GM20431 (cell line): ENCODE results near the gene TNFRSF21.
"Not testable (repeated sequence)": the region's sequence is repeated elsewhere in the genome, so short reads cannot be mapped to it uniquely, and the experiment has no call there.

ENCODE experiments used
- in situ Hi-C: fragments of 300-500 bp; cut with MseI, MboI; formaldehyde crosslinking; loops from one replicate; pipeline ENCODE4 v1.15.0; 2020; ENCODE audit warnings: low sequenced_read_pairs; ENCODE audit not compliant: unreplicated experiment

TNFRSF21 gene

DNA sequence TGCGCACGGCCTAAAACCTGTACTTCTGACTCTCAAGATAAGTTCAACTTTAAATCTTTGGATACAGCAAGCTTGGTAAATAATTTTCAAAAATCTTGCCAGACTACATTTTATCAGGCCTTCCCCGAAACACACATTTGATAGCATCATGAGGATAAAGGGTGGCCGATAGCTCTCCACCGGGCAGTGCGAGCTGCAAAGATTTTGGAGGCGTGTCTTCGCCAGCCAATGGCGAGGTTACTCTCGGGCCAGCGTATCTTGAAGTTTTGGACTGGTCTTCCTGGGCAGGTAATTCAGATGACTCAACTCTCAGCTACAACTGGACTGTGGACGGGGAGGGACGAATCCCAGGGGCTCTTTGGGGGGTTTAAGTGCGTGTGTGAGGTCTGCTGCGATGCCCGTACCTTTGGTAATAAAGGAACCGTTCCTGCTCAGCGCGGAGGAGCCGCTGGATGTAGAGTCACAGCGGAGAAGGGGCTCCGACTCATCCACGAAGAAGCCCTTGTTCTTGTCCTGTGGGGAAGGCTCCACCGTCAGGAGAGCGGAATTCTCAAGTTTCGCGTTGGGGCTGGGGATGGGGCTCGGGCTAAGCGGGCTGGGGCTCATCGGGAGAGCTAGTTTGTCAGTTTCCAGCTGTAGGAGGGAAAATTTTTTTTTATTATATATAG, 75.3 kb downstream of the TNFRSF21 start:
- in situ Hi-C loops, result no loop called here

DNA sequence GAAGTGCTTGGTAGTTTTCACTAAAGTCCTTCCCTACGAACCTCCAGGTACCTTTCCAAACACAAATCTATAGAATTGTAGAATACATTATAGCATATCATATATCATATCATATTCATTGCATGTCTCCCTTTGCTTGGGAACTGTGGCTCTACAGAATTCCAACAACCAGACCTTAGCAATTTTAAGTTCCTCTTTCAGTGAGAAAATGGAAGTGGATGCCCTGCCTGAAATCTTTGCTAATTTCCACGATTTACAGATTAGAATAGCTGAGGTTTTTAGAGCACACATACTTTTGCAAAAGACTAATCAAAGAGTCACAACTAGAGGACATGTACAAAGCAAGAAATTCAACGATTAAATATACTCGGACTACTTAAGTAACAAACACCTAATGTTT, 78.6 kb downstream of the TNFRSF21 start:
- in situ Hi-C loops, result no loop called here

GRCh38 chr6:47230579-47230978, 79.1 kb downstream of the TNFRSF21 start:
- in situ Hi-C loops, result no loop called here

- in situ Hi-C loops, result no loop called here
Measured at GRCh38 chr6:47229255-47229654, 80.5 kb downstream of the TNFRSF21 start.

GRCh38 chr6:47228093-47228492, 81.6 kb downstream of the TNFRSF21 start:
- in situ Hi-C loops, result not testable (repeated sequence)

GRCh38 chr6:47223251-47223650, 86.5 kb downstream of the TNFRSF21 start:
- in situ Hi-C loops, result not testable (repeated sequence)

GRCh38 chr6:47221565-47221964, 88.1 kb downstream of the TNFRSF21 start:
- in situ Hi-C loops, result no loop called here

GRCh38 chr6:47209632-47210031, 100.1 kb downstream of the TNFRSF21 start:
- in situ Hi-C loops, result no loop called here

DNA sequence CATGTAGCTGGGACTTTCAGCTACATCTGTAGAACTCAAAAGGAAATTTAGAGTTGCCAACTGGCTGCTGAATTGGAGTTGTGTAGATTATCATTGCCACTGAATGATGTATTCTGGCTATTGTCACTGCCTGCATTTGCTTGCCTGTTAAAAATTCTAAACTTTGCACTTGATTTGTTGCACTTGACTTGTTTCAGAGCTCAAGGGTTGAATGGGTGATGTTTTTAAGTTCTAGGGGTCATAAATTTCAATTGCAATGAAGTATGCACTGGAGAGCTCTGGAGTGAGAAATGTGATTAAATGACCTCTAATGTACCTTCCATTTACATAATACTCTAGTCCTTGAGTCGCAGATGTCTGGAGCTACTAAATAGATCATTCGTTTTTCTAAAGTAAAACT, 102.4 kb downstream of the TNFRSF21 start:
- in situ Hi-C loops, result no loop called here

DNA sequence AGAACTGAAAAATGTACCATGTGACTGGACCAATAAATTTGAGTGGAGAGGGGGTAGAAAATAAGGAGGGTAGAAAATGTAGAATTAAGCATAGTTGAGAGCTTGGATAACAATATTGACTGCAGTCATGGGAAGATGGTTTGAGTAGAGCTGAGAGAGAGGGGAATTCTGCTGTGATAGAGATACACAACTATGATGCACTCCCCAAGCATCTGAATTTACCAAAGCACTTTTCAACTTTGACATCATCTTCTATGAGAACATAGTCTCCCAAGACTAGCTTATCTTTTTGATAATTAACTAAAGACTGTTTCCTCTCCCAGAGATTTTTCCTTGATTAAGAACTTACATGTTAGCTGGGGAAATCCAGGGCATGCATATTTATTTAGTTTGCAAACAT, 103.1 kb downstream of the TNFRSF21 start:
- in situ Hi-C loops, result no loop called here

DNA sequence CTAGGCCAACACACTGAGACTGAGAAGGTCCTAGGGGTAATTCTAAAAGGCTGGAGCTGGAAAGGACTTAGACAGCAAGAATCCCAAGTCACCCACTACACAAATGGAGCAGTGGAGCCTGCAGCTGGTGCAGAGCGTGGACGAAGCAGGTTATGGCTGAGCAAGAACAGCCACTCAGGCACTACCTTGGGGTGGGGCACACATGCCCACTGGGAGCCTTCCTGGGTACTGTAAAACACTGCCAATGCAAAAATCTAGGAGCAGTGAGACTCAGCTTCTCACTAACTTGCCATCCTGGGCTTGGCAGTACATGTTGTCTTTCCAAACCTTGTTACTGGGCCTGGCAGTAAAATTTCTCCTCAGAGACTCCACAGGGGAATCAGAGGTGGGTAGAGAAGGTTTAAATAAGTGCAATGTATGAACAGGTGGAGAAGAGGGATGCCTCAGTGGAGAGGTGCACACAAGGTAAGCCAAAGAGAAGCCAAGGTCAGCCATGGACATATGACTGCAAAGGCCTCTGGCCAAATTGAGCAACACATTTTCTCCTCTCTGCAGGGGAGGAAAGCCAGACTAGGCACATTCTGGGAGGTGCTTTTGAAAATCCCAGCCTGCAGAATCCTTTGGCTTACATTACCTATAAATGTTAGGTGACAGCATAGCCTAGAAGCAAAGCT, 105.6 kb downstream of the TNFRSF21 start:
- in situ Hi-C loops, result no loop called here

DNA sequence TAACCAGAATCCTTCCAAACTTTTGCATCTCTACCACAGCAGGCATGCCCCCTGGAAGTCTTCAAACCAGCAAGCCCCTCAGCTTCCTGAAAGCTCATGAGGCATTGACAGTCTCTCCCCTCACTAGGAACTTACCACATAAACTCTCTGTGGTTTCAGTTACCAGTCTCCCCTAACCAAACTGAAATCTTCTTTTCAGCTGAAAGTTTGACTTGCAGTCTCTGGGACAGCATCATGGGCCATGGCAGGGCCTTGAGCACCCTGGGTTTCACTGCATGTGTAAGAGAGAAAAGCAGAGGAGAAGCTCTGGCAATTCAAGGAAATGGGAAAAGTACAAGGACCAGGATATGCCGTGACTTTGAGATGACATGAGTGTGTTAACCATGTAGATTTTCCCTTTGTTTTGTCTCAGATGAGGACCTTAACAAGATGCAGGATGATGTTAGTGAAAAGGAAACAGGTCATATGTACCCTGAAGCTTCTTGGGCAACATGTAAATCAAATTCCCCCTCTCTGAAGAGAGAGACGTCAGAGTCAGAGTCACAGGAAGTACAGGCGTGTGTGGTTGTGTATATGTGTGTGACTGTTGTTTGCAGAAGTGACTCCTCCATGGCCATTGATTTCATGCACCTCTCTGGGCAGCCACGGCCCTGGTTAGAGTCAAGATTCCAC, 106.3 kb downstream of the TNFRSF21 start:
- in situ Hi-C loops, result no loop called here

DNA sequence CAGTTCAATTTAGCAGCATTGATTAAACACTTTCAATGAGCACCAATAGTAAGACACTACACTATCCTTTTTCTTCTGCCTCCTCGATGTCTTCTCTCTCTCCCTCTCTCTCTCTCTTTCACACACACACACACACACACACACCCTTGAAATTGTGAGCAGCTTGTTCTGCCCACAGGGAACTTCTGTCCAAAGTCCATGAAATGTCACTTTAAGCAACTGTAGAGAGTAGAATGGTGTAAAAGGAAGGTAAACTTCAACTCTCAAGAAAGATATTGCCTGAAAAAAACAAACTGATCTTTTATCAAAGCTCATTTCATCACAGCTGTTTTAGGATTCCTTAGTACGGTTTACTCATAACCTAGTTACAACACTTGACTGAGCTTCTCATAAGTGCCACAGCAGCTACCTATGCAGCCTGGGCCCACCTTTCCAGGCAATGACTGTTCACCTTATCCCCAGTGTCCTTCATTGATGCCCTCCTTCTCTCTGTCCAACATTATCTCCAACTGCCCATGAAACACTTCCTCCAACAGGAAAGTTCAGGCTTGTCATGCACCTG, 107.0 kb downstream of the TNFRSF21 start:
- in situ Hi-C loops, result no loop called here

DNA sequence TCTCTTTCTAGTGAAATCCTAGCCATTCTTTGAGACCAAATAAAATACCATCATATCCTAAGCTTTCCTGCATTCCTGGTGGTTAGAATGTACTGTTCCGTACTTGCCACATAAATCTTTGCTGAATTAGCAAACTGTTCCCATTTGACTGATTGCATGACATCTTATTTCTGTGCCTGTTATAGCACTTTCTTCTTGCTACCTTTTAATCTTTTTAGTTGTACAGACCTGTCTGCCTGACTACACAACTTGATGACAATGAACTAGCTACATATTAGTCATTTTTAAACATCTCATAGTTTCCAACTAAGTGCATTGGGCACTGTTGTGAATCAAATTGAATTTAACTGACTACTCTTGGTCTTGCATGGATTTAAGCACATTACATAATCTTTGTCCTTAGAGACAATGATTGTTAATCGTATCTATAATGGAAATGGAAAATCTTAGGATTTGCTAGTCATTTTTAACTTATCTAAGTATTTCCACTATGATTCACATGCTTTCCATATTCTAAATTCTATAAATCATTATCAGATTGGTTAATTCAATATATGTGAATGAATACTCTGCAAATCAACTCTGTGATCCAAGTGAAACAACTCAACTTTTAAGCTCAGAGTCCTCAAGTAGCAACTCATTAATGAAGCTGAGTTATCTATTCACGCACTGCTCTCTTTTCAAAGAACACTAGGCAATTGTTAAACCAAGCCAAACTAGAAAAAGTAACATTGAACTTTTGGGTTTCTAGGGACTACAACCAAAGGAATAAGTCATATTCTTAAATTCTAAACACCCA, 109.0 kb downstream of the TNFRSF21 start:
- in situ Hi-C loops, result no loop called here

DNA sequence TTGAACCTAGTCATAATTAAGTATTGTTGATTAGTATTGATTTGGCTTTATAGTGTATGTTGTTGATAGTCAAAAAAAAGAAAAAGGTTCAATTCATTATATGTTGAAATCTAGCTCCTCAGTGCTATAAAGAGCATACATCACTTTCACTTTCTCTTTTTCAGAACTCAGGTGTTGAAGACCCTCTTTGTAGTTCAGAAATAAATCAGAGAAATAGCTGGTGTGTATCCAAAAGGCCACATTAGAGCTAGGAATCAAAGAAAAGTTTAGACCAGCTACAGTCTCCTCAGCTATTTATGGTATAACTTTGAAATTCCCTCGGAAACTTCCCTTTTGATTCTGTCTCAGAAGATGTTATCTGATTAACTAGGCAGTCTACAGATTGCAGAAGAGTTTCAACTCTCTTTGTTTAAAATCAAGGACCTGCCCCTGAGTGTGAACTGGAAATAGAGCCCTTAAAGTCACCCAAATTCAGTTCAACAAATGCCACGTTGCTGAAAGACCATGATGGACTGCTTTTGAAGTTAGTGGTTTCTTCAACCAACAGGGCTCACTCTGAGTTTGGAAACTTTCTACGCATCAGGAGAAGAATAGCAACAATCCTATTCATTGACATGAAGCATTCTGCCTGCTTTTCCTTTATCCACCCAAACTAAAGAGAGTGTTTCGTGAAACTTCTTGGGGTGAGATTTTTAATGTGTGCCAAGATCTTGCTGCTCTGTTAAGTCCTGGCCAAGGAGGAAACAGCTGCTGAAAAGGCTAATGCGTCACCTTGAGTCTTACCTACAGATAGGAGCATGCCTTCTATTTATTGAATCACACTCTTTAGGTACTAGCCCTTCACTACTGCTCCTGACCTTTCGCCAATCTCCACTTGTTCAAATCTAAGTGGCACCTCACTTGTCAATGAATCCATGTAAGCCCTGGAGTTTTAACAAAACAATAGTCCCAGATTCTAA, 111.7 kb downstream of the TNFRSF21 start:
- in situ Hi-C loops, result no loop called here

DNA sequence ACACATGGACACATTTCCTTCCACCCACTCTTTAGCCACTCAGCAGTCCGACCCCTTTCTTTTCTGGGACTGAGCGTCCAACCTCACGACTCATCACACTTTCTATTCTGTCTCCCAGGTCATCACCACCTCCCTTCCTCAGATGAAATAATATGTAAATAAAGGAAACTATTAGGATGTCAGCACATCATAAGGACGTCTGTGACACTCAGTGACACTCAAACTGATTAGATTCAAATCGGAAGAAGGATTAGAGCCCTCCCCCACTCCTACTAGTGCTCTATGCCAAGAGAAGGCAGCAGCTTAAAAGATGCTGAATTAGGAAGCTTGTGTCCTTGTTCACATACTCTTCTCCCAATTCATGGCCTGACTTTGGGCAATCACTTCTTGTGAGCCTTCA, 113.6 kb downstream of the TNFRSF21 start:
- in situ Hi-C loops, result no loop called here

DNA sequence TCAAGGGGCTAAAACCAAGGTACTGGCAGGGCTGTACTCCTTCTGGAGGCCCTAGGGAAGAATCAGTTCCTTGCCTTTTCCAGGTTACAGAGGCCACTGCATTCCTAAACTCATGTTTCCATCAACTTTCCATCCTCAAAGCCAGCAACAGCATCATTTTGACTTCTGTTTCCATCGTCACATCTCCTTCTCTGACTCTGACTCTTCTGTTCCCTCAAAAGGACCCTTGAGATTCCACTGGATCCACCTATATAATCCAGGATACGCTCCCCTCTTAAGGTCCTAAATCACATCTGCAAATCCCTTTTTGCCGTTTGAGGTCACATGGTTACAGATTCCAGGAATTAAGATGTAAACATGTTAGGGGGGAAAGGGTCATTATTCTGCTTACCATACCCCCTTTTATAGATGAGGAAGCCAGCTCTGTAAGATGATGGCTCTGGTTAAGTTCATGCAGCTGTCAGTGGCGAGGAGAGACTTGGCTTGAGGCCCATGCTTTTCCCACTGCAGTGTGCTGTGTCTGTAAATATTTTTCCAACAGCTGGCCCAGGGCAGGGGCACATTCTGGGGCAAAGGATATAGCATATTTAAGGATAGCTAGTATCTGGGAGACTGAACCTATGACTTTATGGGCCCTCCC, 114.6 kb downstream of the TNFRSF21 start:
- in situ Hi-C loops, result no loop called here

DNA sequence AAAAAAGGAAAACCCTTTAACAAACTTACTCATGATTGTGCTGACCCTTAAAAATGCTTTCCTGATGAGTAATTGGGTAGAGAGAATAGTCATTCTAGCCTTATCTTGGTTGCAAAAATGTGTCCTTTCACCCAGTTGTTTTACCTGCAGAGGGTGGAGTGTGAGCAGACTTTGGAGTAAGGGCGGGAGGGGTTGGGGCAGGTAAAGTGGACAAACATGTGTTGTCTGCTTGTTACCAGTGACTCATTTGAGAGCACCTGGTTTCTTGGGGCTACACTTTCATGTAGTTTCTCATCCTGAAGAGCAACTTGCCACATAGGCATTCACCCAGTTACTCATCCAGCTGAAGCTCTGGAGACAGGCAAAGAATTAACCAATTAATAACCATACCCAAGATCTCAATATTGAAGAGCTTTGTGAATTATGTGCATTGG, 121.1 kb downstream of the TNFRSF21 start:
- in situ Hi-C loops, result no loop called here
